Naive thymus-derived CD4-positive, alpha-beta T cell (primary cell): ENCODE measurements around the gene SH2D3C. TPM values are rescaled to one million over a fixed set of nuclear protein-coding genes. Genes with fewer than 3 reads are reported as not detected.
A peak's percentile ranks its signal among the peaks of the same experiment; 100 is the strongest.

Experiments used
- ATAC-seq: fragments of 150-1000 bp; cut with Tn5 transposase; 2 replicates; pipeline ENCODE4 v1.10.0; 2021; ENCODE audit warnings: mild to moderate bottlenecking, moderate library complexity
- CTCF ChIA-PET: fragments of 350-600 bp; sonication (Branson Sonifier 250); formaldehyde crosslinking; loops from one replicate; lab custom pipeline; 2021; ENCODE audit warnings: antibody characterized with exemption; lab: Charles Lee
- POLR2A ChIA-PET: fragments of 350-600 bp; sonication (Branson Sonifier 250); formaldehyde crosslinking; loops from one replicate; lab custom pipeline; 2021; ENCODE audit warnings: antibody characterized with exemption, inconsistent platforms; lab: Charles Lee
- DNase-seq, 9 donors: peaks; one replicate each; pipeline versions ENCODE4 v3.0.0 to v3.0.0-alpha.2; 2020 to 2022; ENCODE audit warnings: mixed read lengths in 1 of 9
- H3K27ac ChIP-seq: one replicate; pipeline ENCODE4 v1.7.0; 2013; ENCODE audit warnings: mild to moderate bottlenecking, low read depth, low read length, moderate library complexity
- H3K27me3 ChIP-seq, 2 donors: one replicate each; pipeline ENCODE4 v1.7.0; 2013; ENCODE audit warnings: low read length in 2 of 2, mild to moderate bottlenecking in 2 of 2, moderate library complexity in 2 of 2; ENCODE audit not compliant: control insufficient read depth in 2 of 2, insufficient read depth in 2 of 2
- H3K36me3 ChIP-seq, 3 experiments: 1 replicate in 2 of 3; 2 replicates in 1 of 3; pipeline ENCODE4 v1.7.0; 2013; ENCODE audit warnings: low read length in 3 of 3, mild to moderate bottlenecking in 3 of 3, moderate library complexity in 1 of 3; ENCODE audit not compliant: insufficient read depth in 3 of 3, control insufficient read depth in 2 of 3
- H3K4me1 ChIP-seq, 2 donors: one replicate each; pipeline ENCODE4 v1.7.0; 2013; ENCODE audit warnings: low read length in 2 of 2, mild to moderate bottlenecking in 2 of 2, moderate library complexity in 1 of 2; ENCODE audit not compliant: control insufficient read depth in 2 of 2, insufficient read depth in 2 of 2
- H3K4me3 ChIP-seq: 2 replicates; pipeline ENCODE4 v1.7.0; 2013; ENCODE audit warnings: mild to moderate bottlenecking, low read length
- H3K9me3 ChIP-seq, 3 experiments: 1 replicate in 2 of 3; 2 replicates in 1 of 3; pipeline ENCODE4 v1.7.0; 2013; ENCODE audit warnings: low read length in 3 of 3; ENCODE audit not compliant: control insufficient read depth in 2 of 3
- H3K27ac Mint-ChIP-seq, 9 donors: one replicate each; pipeline ENCODE4 v1.8.0; 2020 to 2022; ENCODE audit warnings: mixed read lengths in 9 of 9, mild to moderate bottlenecking in 8 of 9, moderate library complexity in 5 of 9, inconsistent platforms in 2 of 9
- H3K27me3 Mint-ChIP-seq, 5 donors: one replicate each; pipeline ENCODE4 v1.8.0; 2021 to 2022; ENCODE audit warnings: mixed read lengths in 5 of 5, mild to moderate bottlenecking in 1 of 5
- H3K36me3 Mint-ChIP-seq, 5 donors: one replicate each; pipeline ENCODE4 v1.8.0; 2020 to 2022; ENCODE audit warnings: mixed read lengths in 5 of 5, mild to moderate bottlenecking in 3 of 5, inconsistent platforms in 1 of 5
- H3K4me1 Mint-ChIP-seq, 7 donors: one replicate each; pipeline ENCODE4 v1.8.0; 2020 to 2022; ENCODE audit warnings: mixed read lengths in 7 of 7, mild to moderate bottlenecking in 3 of 7, inconsistent platforms in 1 of 7
- H3K4me3 Mint-ChIP-seq, 10 donors: one replicate each; pipeline ENCODE4 v1.8.0; 2020 to 2022; ENCODE audit warnings: mild to moderate bottlenecking in 10 of 10, mixed read lengths in 10 of 10, moderate library complexity in 6 of 10, inconsistent platforms in 2 of 10
- H3K9me3 Mint-ChIP-seq, 11 donors: one replicate each; pipeline ENCODE4 v1.8.0; 2020 to 2022; ENCODE audit warnings: mixed read lengths in 11 of 11, mild to moderate bottlenecking in 4 of 11, inconsistent platforms in 1 of 11, moderate library complexity in 1 of 11
- intact Hi-C, 2 donors: fragments of 100-400 bp; cut with micrococcal nuclease; formaldehyde crosslinking; loops; one replicate each; pipeline ENCODE4 v1.15.1; 2023
- polyA plus RNA-seq, 2 donors: library from polyadenylated mRNA; unstranded; fragments of 300-500 nt; fragmentation: Illumina TruSeq; gene quantifications; one replicate each; pipeline ENCODE4 v1.2.3, GENCODE V29; 2021
- total RNA-seq, 6 experiments: library from RNA in 5 of 6; stranded (reverse) in 5 of 6; gene quantifications; 1 replicate in 5 of 6; 2 replicates in 1 of 6; pipeline ENCODE4 v1.2.3 and lab custom pipeline; 2021 to 2026

The SH2D3C gene
- total and polyA plus RNA-seq, 7 experiments from 2014 or later = 20.9 to 72.9 (median 51.9) TPM

DNA sequence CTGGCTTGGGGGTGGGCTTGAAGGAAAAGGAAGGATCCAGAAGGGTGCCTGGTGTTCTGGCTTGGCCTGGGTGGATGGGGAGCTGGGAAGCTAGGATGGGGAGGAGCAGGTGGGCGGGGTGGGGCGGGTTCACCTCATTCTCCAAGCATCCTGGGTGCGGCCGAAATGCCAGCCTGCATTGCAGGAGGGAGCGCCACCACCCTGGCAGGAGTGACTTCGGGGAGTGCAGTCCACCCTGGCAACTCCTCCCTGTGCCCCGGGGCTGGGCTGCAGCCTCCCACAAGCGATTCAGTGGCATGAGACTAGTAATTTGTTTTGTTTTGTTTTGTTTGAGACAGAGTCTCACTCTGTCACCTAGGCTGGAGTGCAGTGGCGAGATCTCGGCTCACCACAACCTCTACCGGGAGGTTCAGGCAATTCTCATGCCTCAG lies 57.1 kb downstream of the SH2D3C start:
- Mint-ChIP-seq H3K36me3 (no peaks in the 10 kb centered on the region), H3K4me3 (peak overlapping the region in 5 of 10 donors; percentile 41 to 80 (median 62)), H3K27me3 (no peaks in the 10 kb centered on the region), H3K4me1 (peaks cover 14 to 34% (median 21%) of the 10 kb centered on the region in 7 donors), H3K27ac (peak overlapping the region in 6 of 9 donors; percentile 21 to 89 (median 74)), H3K9me3 (no peaks in the 10 kb centered on the region)
- DNase-seq (no peak), ATAC-seq (peak; percentile 59)
- POLR2A ChIA-PET = no interaction called here
- no peak overlapping the region for H3K27ac ChIP-seq
- CTCF ChIA-PET = no interaction called here
- H3K9me3 ChIP-seq = no peaks in the 10 kb centered on the region
- intact Hi-C loops = no loop called here
- H3K27me3 ChIP-seq = no peaks in the 10 kb centered on the region
- H3K36me3 ChIP-seq = no peaks in the 10 kb centered on the region
- peaks cover 17 to 27% of the 10 kb centered on the region in 2 donors for H3K4me1 ChIP-seq
- H3K4me3 ChIP-seq = no peak overlapping the region

DNA sequence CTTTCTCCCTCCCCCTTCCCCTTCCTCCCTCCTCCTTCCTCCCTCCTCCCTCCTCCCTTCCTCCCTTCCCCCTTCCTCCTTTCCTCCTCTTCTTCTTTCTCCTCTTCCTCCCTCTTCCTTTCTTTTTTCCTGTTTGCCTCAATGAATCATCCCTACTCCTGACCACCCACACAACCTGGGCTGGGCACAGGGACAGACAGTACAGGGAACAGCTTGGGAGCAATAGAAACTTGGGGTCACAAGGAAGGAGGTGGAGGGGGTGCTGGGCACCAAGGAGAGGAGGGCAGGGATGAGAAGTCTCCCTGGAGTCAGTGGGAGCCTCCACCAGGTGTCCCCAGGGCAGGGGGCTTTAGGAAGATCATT lies 57.6 kb downstream of the SH2D3C start:
- ChIA-PET POLR2A (no interaction called here), CTCF (interaction anchor here (1.4 kb wide), 1 partner anchor 14 kb away, joined by 4 read pairs; the partner anchor contains the start of gene TOR2A)
- Histone ChIP-seq H3K36me3 (no peaks in the 10 kb centered on the region), H3K9me3 (no peaks in the 10 kb centered on the region), H3K27me3 (no peaks in the 10 kb centered on the region), H3K4me1 (peaks cover 22 to 32% of the 10 kb centered on the region in 2 donors), H3K4me3 (peak overlapping the region; percentile 16), H3K27ac (no peak overlapping the region)
- DNase-seq (no peak), ATAC-seq (no peak)
- peaks cover 19 to 40% (median 24%) of the 10 kb centered on the region in 7 donors for H3K4me1 Mint-ChIP-seq
- no peaks in the 10 kb centered on the region for H3K9me3 Mint-ChIP-seq
- no peaks in the 10 kb centered on the region for H3K36me3 Mint-ChIP-seq
- intact Hi-C loops = no loop called here
- H3K27ac Mint-ChIP-seq = peak overlapping the region in 5 of 9 donors; percentile 42 to 93 (median 75)
- no peaks in the 10 kb centered on the region for H3K27me3 Mint-ChIP-seq
- peak overlapping the region in 6 of 10 donors; percentile 23 to 80 (median 48) for H3K4me3 Mint-ChIP-seq

DNA sequence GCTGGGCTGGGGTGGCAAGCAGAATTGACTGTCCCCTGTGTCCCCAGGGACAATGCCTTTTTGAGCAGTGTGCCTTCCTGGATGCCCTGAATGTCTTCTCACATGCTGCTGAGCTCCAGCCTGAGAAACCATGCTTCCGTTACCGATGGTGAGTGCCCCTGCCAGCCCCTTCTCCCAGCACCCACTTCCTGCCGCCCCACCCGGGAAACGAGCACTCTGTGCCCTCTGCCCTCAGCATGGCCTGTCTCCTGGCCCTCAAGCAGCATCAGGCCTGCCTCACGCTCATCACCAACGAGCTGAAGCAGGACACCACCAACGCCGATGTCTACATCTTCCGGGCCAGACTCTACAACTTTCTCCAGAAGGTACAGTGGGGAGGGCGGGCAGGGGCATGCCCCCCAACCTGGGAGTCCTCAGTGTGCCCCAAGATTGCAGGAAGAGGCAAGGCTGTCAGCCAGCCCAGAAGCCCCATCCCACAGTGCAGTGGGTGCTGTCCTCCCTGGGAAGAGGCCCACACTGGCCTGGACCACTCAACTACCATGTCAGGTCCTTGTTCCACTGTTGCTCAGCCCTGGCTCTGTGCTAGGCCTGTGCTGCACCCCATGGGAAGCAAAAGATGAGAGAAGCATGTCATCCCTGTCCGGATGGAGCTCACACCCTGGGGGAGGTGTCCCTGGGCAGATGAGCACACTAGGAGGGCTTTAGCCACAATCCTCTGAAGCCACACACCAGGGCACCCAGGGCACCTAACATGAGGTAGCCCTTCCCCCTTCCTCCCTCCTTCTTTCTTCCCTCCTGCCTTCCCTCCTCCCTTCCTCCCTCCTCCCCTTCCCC lies 58.2 kb downstream of the SH2D3C start:
- Histone ChIP-seq H3K4me1 (peaks cover 22 to 32% of the 10 kb centered on the region in 2 donors), H3K4me3 (no peak overlapping the region), H3K9me3 (no peaks in the 10 kb centered on the region), H3K27ac (peak overlapping the region; percentile 56), H3K36me3 (peaks cover 0 to 3% (median 0%) of the 10 kb centered on the region in 3 experiments), H3K27me3 (no peaks in the 10 kb centered on the region)
- Mint-ChIP-seq H3K27me3 (no peaks in the 10 kb centered on the region), H3K27ac (peak overlapping the region; percentile 54 to 94 (median 84)), H3K4me1 (peaks cover 21 to 46% (median 25%) of the 10 kb centered on the region in 7 donors), H3K4me3 (peak overlapping the region; percentile 12 to 83 (median 67)), H3K36me3 (no peaks in the 10 kb centered on the region), H3K9me3 (no peaks in the 10 kb centered on the region)
- ChIA-PET POLR2A (interaction anchor here (1.0 to 1.5 kb wide), 2 partner anchors 15 to 163 kb away, joined by 4 to 8 read pairs; partner anchors contain the start of gene TOR2A), CTCF (interaction anchor here (1.4 kb wide), 1 partner anchor 15 kb away, joined by 4 read pairs; the partner anchor contains the start of gene TOR2A)
- ATAC-seq = no peak
- peak in 4 of 9 donors; percentile 18 to 34 (median 26) for DNase-seq
- intact Hi-C loops = no loop called here

DNA sequence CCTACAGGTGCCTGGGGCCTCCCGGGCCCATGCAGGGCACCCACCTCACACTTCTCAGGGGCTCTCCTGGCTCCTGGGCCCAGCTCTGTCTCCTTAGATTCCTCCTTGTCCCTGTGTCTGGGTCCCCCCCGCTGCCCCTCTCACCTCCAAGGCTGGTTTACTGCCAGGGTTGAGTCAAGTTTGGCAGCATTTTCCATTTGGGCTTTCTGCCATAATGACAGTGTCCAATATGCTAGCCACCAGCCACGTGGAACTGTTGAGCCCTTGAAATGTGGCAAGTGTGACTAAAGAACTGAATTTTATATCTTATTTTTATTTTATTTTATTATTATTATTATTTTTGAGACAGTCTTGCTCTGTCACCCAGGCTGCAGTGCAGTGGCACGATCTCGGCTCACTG lies 60.7 kb downstream of the SH2D3C start:
- H3K4me3 ChIP-seq = no peak overlapping the region
- Mint-ChIP-seq H3K4me1 (peaks cover 24 to 45% (median 27%) of the 10 kb centered on the region in 7 donors), H3K27me3 (no peaks in the 10 kb centered on the region), H3K27ac (no peak overlapping the region), H3K4me3 (peak overlapping the region in 3 of 10 donors; percentile 12 to 43 (median 25)), H3K36me3 (no peaks in the 10 kb centered on the region), H3K9me3 (no peaks in the 10 kb centered on the region)
- no peaks in the 10 kb centered on the region for H3K9me3 ChIP-seq
- DNase-seq = no peak
- ATAC-seq = no peak
- peaks cover 31 to 32% of the 10 kb centered on the region in 2 donors for H3K4me1 ChIP-seq
- H3K27ac ChIP-seq = no peak overlapping the region
- no peaks in the 10 kb centered on the region for H3K27me3 ChIP-seq
- intact Hi-C loops = loop anchor here (5.0 kb wide), 4 partner anchors 105 to 350 kb away; partner anchors contain the start of genes STXBP1 (in 2 of the 2), NAIF1 (in 1 of the 2) and SLC25A25 (in 1 of the 2)
- ChIA-PET CTCF (no interaction called here), POLR2A (interaction anchor here (0.6 to 1.4 kb wide), 2 partner anchors 10 to 267 kb away, joined by 3 to 5 read pairs; partner anchors contain the start of genes CFAP157, LRSAM1 and RPL12)
- H3K36me3 ChIP-seq = peaks cover 0 to 5% (median 0%) of the 10 kb centered on the region in 3 experiments

DNA sequence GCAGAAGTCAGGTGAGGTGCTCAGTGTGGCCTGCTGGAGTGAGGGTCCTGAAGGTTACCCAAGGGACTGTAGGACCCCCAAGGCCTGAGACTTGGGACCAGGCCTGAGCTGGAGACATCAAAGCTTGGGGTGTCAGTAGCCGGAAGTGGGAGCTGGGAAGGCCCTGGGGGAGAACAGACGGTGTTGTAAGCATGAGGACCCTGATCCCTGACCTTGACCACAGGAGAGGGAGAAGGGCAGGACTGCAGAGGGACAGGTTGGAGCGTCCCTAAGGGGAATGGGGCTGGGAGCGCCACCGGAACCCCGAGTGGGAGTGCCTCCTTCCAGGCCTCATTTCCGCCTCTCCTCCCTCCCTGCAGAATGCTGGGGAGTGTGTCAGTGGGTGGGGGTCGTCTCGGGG lies 62.1 kb downstream of the SH2D3C start:
- Mint-ChIP-seq H3K4me1 (peaks cover 27 to 48% (median 29%) of the 10 kb centered on the region in 7 donors), H3K27me3 (no peaks in the 10 kb centered on the region), H3K27ac (peak overlapping the region; percentile 86 to 99 (median 97)), H3K36me3 (no peaks in the 10 kb centered on the region), H3K9me3 (no peaks in the 10 kb centered on the region), H3K4me3 (peak overlapping the region; percentile 93 to 100 (median 98))
- ATAC-seq = no peak
- Histone ChIP-seq H3K4me3 (peak overlapping the region; percentile 85), H3K27ac (peak overlapping the region; percentile 89), H3K27me3 (no peaks in the 10 kb centered on the region), H3K9me3 (no peaks in the 10 kb centered on the region), H3K36me3 (peaks cover 0 to 5% (median 0%) of the 10 kb centered on the region in 3 experiments), H3K4me1 (peaks cover 29 to 31% of the 10 kb centered on the region in 2 donors)
- POLR2A ChIA-PET = interaction anchor here (0.6 to 1.9 kb wide), 10 partner anchors 9 to 253 kb away, joined by 3 to 10 read pairs (median 4); partner anchors contain the start of genes CDK9, CFAP157 and TOR2A
- CTCF ChIA-PET = interaction anchor here (1.2 kb wide), 1 partner anchor 19 kb away, joined by 3 read pairs; the partner anchor contains the start of gene TOR2A
- DNase-seq = no peak
- intact Hi-C loops = loop anchor here (1.0 to 5.0 kb wide), 5 partner anchors 69 to 351 kb away; partner anchors contain the start of genes STXBP1 (in 2 of the 2), NAIF1 (in 1 of the 2) and SLC25A25 (in 1 of the 2)
